ENCODE data around the gene LYPD4. TPM values are rescaled to one million over a fixed set of nuclear protein-coding genes. Genes with fewer than 3 reads are reported as not detected.

Gene LYPD4
- total and polyA plus RNA-seq, 8 donors: not detected

GRCh38 chr19:41859618-41860418 is 15.3 kb upstream of the LYPD4 start, which contains the start of gene RPS19:
TSS of gene RPS19 (plus strand) at chr19:41860255. CDS start at chr19:41860775, 520 bp downstream.
- Histone ChIP-seq H3K4me3 (peak within 1 kb of the TSS; percentile 90 to 96), H3K9me3 (no peaks in the 10 kb centered on the region), H3K27ac (peak within 1 kb of the TSS; percentile 96 to 97), H3K4me1 (peaks cover 19 to 49% of the 10 kb centered on the region in 2 donors), H3K36me3 (peaks cover 4 to 41% of the 10 kb centered on the region in 2 donors), H3K27me3 (no peaks in the 10 kb centered on the region)
- peak; percentile 43 to 77 for TF ChIP-seq CTCF (IDR thresholded peaks at IDR 0.05)
- intact Hi-C loops (cut with DNase I): loop anchor here in 1 of 2 donors (10.0 kb wide), 1 partner anchor 75 kb away; no protein-coding TSS in a partner anchor
- DNase-seq: peak; percentile 98 to 99 (median 98)
- peak; percentile 93 for ATAC-seq

GRCh38 chr19:41859213-41859617 is 14.7 kb upstream of the LYPD4 start:
- intact Hi-C loops (cut with DNase I): no loop called here
- ATAC-seq (peak; percentile 4), DNase-seq (no peak)
- peak overlapping the region in 1 of 2 donors; percentile 97 for H3K27ac ChIP-seq
- no peaks in the 10 kb centered on the region for H3K9me3 ChIP-seq
- TF ChIP-seq CTCF (IDR thresholded peaks at IDR 0.05): no peak
- no peaks in the 10 kb centered on the region for H3K27me3 ChIP-seq
- H3K36me3 ChIP-seq: peaks cover 4 to 35% of the 10 kb centered on the region in 2 donors
- H3K4me3 ChIP-seq: peak overlapping the region in 1 of 2 donors; percentile 96
- peaks cover 19 to 43% of the 10 kb centered on the region in 2 donors for H3K4me1 ChIP-seq

GRCh38 chr19:41853768-41854167 is 9.3 kb upstream of the LYPD4 start:
- H3K4me1 ChIP-seq: peaks cover 0 to under 1% of the 10 kb centered on the region in 2 donors

GRCh38 chr19:41853344-41853743 is 8.9 kb upstream of the LYPD4 start:
- H3K27ac ChIP-seq: no peak overlapping the region
- TF ChIP-seq CTCF (IDR thresholded peaks at IDR 0.05): no peak
- no peaks in the 10 kb centered on the region for H3K4me1 ChIP-seq

More at GRCh38 chr19:41853768-41854167, 9.3 kb upstream of the LYPD4 start:
- intact Hi-C loops (cut with DNase I): no loop called here
- Histone ChIP-seq H3K4me3 (no peak overlapping the region), H3K27ac (no peak overlapping the region), H3K27me3 (no peaks in the 10 kb centered on the region), H3K36me3 (no peaks in the 10 kb centered on the region), H3K9me3 (no peaks in the 10 kb centered on the region)
- DNase-seq (no peak), ATAC-seq (no peak)
- TF ChIP-seq CTCF (IDR thresholded peaks at IDR 0.05): no peak

GRCh38 chr19:41851456-41851855 is 7.0 kb upstream of the LYPD4 start:
- H3K4me1 ChIP-seq: no peaks in the 10 kb centered on the region
- no peak overlapping the region for H3K27ac ChIP-seq
- no peak for DNase-seq
- H3K4me3 ChIP-seq: no peak overlapping the region
- ATAC-seq: no peak
- no peaks in the 10 kb centered on the region for H3K36me3 ChIP-seq
- TF ChIP-seq CTCF (IDR thresholded peaks at IDR 0.05): no peak
- H3K9me3 ChIP-seq: no peaks in the 10 kb centered on the region
- peaks cover 0 to 13% of the 10 kb centered on the region in 2 donors for H3K27me3 ChIP-seq
- intact Hi-C loops (cut with DNase I): no loop called here

More at GRCh38 chr19:41853344-41853743, 8.9 kb upstream of the LYPD4 start:
- no peak overlapping the region for H3K4me3 ChIP-seq
- no peaks in the 10 kb centered on the region for H3K9me3 ChIP-seq
- H3K27me3 ChIP-seq: no peaks in the 10 kb centered on the region
- DNase-seq (no peak), ATAC-seq (no peak)
- no peaks in the 10 kb centered on the region for H3K36me3 ChIP-seq
- intact Hi-C loops (cut with DNase I): no loop called here
